HG02798 (cell line): ENCODE results near the gene DLG3.
"Not testable (repeated sequence)": the region's sequence is repeated elsewhere in the genome, so short reads cannot be mapped to it uniquely, and the experiment has no call there.

Experiments
- ATAC-seq: cut with Tn5 transposase; IDR thresholded peaks from one replicate; pipeline ENCODE4 v1.9.1; 2021; ENCODE audit warnings: mild to moderate bottlenecking; ENCODE audit not compliant: unreplicated experiment, poor library complexity

Gene DLG3

GRCh38 chrX:70508296-70508911 lies 63.8 kb downstream of the DLG3 start:
- ATAC-seq, result no peak

GRCh38 chrX:70509078-70509477 lies 64.4 kb downstream of the DLG3 start:
- no peak for ATAC-seq

GRCh38 chrX:70515270-70515669 lies 70.6 kb downstream of the DLG3 start:
- ATAC-seq, result not testable (repeated sequence)

- not testable (repeated sequence) for ATAC-seq
These were observed 71.1 kb downstream of the DLG3 start for GRCh38 chrX:70515692-70516091.

GRCh38 chrX:70525733-70526132 lies 81.1 kb downstream of the DLG3 start:
- no peak for ATAC-seq

GRCh38 chrX:70527053-70527452 lies 82.4 kb downstream of the DLG3 start:
- ATAC-seq, result no peak

GRCh38 chrX:70527610-70528345 lies 83.1 kb downstream of the DLG3 start:
- ATAC-seq, result no peak

GRCh38 chrX:70535198-70535597 lies 90.6 kb downstream of the DLG3 start:
- ATAC-seq, result no peak

- no peak for ATAC-seq
These were observed 104.8 kb downstream of the DLG3 start for GRCh38 chrX:70549429-70549828.

- ATAC-seq, result no peak
These were observed 107.6 kb downstream of the DLG3 start for GRCh38 chrX:70552130-70552704.

GRCh38 chrX:70553516-70553915 lies 108.9 kb downstream of the DLG3 start:
- ATAC-seq, result peak; percentile 44

GRCh38 chrX:70554081-70554480 lies 109.4 kb downstream of the DLG3 start:
- ATAC-seq, result no peak

GRCh38 chrX:70554523-70554922 lies 109.9 kb downstream of the DLG3 start:
- ATAC-seq, result no peak

- no peak for ATAC-seq
These were observed 110.3 kb downstream of the DLG3 start for GRCh38 chrX:70554948-70555347.
